ENCODE results near the gene BUB3. TPM values are rescaled to one million over a fixed set of nuclear protein-coding genes. Genes with fewer than 3 reads are reported as not detected.

Gene BUB3
- total RNA-seq, 1 donor from 2014 or later = 245 TPM

GRCh38 chr10:123134915-123135414 lies 19.2 kb upstream of the BUB3 start:
- Histone ChIP-seq H3K36me3 (no peaks in the 10 kb centered on the region), H3F3A (ENCODE audit: low read depth) (peaks cover 62% of the 10 kb centered on the region), H3K79me2 (ENCODE audit: low read depth) (no peaks in the 10 kb centered on the region), H4K20me1 (ENCODE audit: low read depth) (peaks cover 76% of the 10 kb centered on the region), H2AFZ (replicated peaks) (no peak overlapping the region), H3K9me3 (ENCODE audit: low read depth) (no peaks in the 10 kb centered on the region), H3K9ac (no peak overlapping the region), H3K4me3 (peak overlapping the region; percentile 50), H3K27me3 (peaks cover 100% of the 10 kb centered on the region), H3K27ac (no peak overlapping the region), H3K4me2 (peak overlapping the region; percentile 69), H3K4me1 (peaks cover 44% of the 10 kb centered on the region)
- TF ChIP-seq CTCF (IDR thresholded peaks at IDR 0.05) (no peak), EZH2 (IDR thresholded peaks at IDR 0.05) (peak; percentile 15), EZH2phosphoT487 (IDR thresholded peaks at IDR 0.05) (peak; percentile 4)
- H3K4me1 Mint-ChIP-seq = peaks cover 29% of the 10 kb centered on the region
- no peak overlapping the region for H3K27ac Mint-ChIP-seq
- H3K4me3 Mint-ChIP-seq = peak overlapping the region; percentile 50
- H3K27me3 Mint-ChIP-seq (ENCODE audit: insufficient read depth, low read depth) = peaks cover 81% of the 10 kb centered on the region
- peak; percentile 22 for DNase-seq (ENCODE audit: low spot score)
- no peaks in the 10 kb centered on the region for H3K9me3 Mint-ChIP-seq
- no peaks in the 10 kb centered on the region for H3K36me3 Mint-ChIP-seq

- peaks cover 33% of the 10 kb centered on the region for H3K4me1 Mint-ChIP-seq
- Histone ChIP-seq H3K27me3 (peaks cover 100% of the 10 kb centered on the region), H4K20me1 (ENCODE audit: low read depth) (peaks cover 82% of the 10 kb centered on the region), H3K4me1 (peaks cover 47% of the 10 kb centered on the region), H3K4me3 (peak within 1 kb of the TSS; percentile 50), H3K79me2 (ENCODE audit: low read depth) (no peaks in the 10 kb centered on the region), H3K9me3 (ENCODE audit: low read depth) (no peaks in the 10 kb centered on the region), H3K36me3 (no peaks in the 10 kb centered on the region), H3K4me2 (peak within 1 kb of the TSS; percentile 69), H3F3A (ENCODE audit: low read depth) (peaks cover 66% of the 10 kb centered on the region), H2AFZ (replicated peaks) (no peak within 1 kb of the TSS), H3K27ac (no peak within 1 kb of the TSS), H3K9ac (no peak within 1 kb of the TSS)
- H3K27me3 Mint-ChIP-seq (ENCODE audit: insufficient read depth, low read depth) = peaks cover 85% of the 10 kb centered on the region
- peak within 1 kb of the TSS; percentile 74 for H3K4me3 Mint-ChIP-seq
- no peaks in the 10 kb centered on the region for H3K36me3 Mint-ChIP-seq
- H3K9me3 Mint-ChIP-seq = no peaks in the 10 kb centered on the region
- no peak within 1 kb of the TSS for H3K27ac Mint-ChIP-seq
- peak; percentile 93 for DNase-seq (ENCODE audit: low spot score)
- TF ChIP-seq EZH2 (IDR thresholded peaks at IDR 0.05) (no peak), CTCF (IDR thresholded peaks at IDR 0.05) (no peak), EZH2phosphoT487 (IDR thresholded peaks at IDR 0.05) (no peak)
Observed at GRCh38 chr10:123135415-123136141, 18.6 kb upstream of the BUB3 start, which contains the start of gene HMX3. Gene HMX3 (plus strand): TSS chr10:123135970. CDS start chr10:123136051, 81 bp downstream.

GRCh38 chr10:123136221-123136805 lies 17.9 kb upstream of the BUB3 start:
- Histone ChIP-seq H3K4me3 (peak overlapping the region; percentile 50), H2AFZ (replicated peaks) (no peak overlapping the region), H3K79me2 (ENCODE audit: low read depth) (no peaks in the 10 kb centered on the region), H3F3A (ENCODE audit: low read depth) (peaks cover 69% of the 10 kb centered on the region), H3K4me1 (peaks cover 47% of the 10 kb centered on the region), H3K36me3 (no peaks in the 10 kb centered on the region), H4K20me1 (ENCODE audit: low read depth) (peaks cover 89% of the 10 kb centered on the region), H3K27me3 (peaks cover 100% of the 10 kb centered on the region), H3K9ac (no peak overlapping the region), H3K27ac (no peak overlapping the region), H3K9me3 (ENCODE audit: low read depth) (no peaks in the 10 kb centered on the region), H3K4me2 (peak overlapping the region; percentile 69)
- H3K36me3 Mint-ChIP-seq = no peaks in the 10 kb centered on the region
- peak overlapping the region; percentile 74 for H3K4me3 Mint-ChIP-seq
- peaks cover 34% of the 10 kb centered on the region for H3K4me1 Mint-ChIP-seq
- TF ChIP-seq CTCF (IDR thresholded peaks at IDR 0.05) (no peak), EZH2 (IDR thresholded peaks at IDR 0.05) (peak; percentile 90), EZH2phosphoT487 (IDR thresholded peaks at IDR 0.05) (peak; percentile 96)
- H3K27me3 Mint-ChIP-seq (ENCODE audit: insufficient read depth, low read depth) = peaks cover 87% of the 10 kb centered on the region
- no peak overlapping the region for H3K27ac Mint-ChIP-seq
- no peak for DNase-seq (ENCODE audit: low spot score)
- H3K9me3 Mint-ChIP-seq = no peaks in the 10 kb centered on the region

Measured in neural progenitor cell (in vitro differentiated cells).